ENCODE measurements around the gene KRT5.

- TF ChIP-seq, protein P1, sequence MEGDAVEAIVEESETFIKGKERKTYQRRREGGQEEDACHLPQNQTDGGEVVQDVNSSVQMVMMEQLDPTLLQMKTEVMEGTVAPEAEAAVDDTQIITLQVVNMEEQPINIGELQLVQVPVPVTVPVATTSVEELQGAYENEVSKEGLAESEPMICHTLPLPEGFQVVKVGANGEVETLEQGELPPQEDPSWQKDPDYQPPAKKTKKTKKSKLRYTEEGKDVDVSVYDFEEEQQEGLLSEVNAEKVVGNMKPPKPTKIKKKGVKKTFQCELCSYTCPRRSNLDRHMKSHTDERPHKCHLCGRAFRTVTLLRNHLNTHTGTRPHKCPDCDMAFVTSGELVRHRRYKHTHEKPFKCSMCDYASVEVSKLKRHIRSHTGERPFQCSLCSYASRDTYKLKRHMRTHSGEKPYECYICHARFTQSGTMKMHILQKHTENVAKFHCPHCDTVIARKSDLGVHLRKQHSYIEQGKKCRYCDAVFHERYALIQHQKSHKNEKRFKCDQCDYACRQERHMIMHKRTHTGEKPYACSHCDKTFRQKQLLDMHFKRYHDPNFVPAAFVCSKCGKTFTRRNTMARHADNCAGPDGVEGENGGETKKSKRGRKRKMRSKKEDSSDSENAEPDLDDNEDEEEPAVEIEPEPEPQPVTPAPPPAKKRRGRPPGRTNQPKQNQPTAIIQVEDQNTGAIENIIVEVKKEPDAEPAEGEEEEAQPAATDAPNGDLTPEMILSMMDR (IDR thresholded peaks at IDR 0.05 in 8 of 11, conservative IDR thresholded peaks at IDR 0.05 in 3 of 11), result no peak
- TF ChIP-seq POLR2AphosphoS5 (IDR thresholded peaks at IDR 0.05), result no peak
Measured at GRCh38 chr12:52528641-52529143, 8.5 kb upstream of the KRT5 start.

Measured in spleen (tissue), 7 donors.